Urinary bladder (tissue), 4 donors: ENCODE measurements around the gene DNAH1. TPM values are rescaled to one million over a fixed set of nuclear protein-coding genes. Genes with fewer than 3 reads are reported as not detected.

Experiments
- DNase-seq: peaks from one replicate; pipeline ENCODE4 v3.0.0-alpha.2; 2015; ENCODE audit errors: extremely low spot score
- H3K27ac ChIP-seq: one replicate; pipeline ENCODE4 v1.5.1; 2013; ENCODE audit warnings: low read depth, mild to moderate bottlenecking, moderate library complexity
- H3K36me3 ChIP-seq: one replicate; pipeline ENCODE4 v1.6.1; 2013; ENCODE audit warnings: mild to moderate bottlenecking, moderate library complexity; ENCODE audit not compliant: insufficient read depth
- H3K4me1 ChIP-seq: one replicate; pipeline ENCODE4 v1.6.1; 2013; ENCODE audit warnings: mild to moderate bottlenecking, moderate library complexity; ENCODE audit not compliant: insufficient read depth
- H3K4me3 ChIP-seq: one replicate; pipeline ENCODE4 v1.5.1; 2013; ENCODE audit warnings: low read depth, low read length
- whole genome bisulfite sequencing: extraction: QIAGEN DNeasy Blood & Tissue Kit; methylation state at CpG from one replicate; pipeline ENCODE4 v1.1.7; 2013; 5-methylcytosine and 5-hydroxymethylcytosine counted together
- polyA plus RNA-seq: library from polyadenylated mRNA; stranded (reverse); fragments of 200-250 nt; gene quantifications from one replicate; pipeline ENCODE4 v1.2.3, GENCODE V29; 2013
- total RNA-seq: library from RNA; depleted of rRNA; stranded (reverse); fragments of >200 nt; gene quantifications from one replicate; pipeline ENCODE4 v1.2.3, GENCODE V29; 2014
- donor health status: healthy with polysubstance abuse.
- donor health status: healthy.

The DNAH1 gene
- total and polyA plus RNA-seq, 2 donors = 2.2 to 3.5 TPM

DNA sequence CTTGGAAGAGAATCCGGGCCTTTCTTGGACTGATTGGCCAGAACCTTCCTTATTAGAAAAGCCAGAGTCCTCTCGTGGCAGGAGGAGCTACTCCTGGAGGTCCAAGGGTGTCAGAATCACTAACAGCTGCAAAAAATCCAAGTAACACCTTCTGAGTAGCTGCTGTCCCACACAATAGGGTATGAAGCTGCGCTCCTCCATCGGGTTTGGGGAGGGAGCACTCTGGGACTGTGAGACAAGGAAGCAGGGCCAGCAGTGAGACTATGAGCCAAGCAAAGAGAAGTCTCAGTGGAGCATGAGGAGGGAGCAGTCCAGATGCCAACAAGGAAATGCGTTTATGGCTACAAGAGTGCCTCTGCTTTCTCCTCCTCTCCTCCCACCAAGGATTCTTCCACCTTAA, 107.1 kb downstream of the DNAH1 start:
- Histone ChIP-seq H3K4me1 (no peaks in the 10 kb centered on the region), H3K4me3 (no peak overlapping the region), H3K36me3 (no peaks in the 10 kb centered on the region), H3K27ac (no peak overlapping the region)
- 53% methylated on average over 5 of the region's 5 CpGs for WGBS
- no peak for DNase-seq

DNA sequence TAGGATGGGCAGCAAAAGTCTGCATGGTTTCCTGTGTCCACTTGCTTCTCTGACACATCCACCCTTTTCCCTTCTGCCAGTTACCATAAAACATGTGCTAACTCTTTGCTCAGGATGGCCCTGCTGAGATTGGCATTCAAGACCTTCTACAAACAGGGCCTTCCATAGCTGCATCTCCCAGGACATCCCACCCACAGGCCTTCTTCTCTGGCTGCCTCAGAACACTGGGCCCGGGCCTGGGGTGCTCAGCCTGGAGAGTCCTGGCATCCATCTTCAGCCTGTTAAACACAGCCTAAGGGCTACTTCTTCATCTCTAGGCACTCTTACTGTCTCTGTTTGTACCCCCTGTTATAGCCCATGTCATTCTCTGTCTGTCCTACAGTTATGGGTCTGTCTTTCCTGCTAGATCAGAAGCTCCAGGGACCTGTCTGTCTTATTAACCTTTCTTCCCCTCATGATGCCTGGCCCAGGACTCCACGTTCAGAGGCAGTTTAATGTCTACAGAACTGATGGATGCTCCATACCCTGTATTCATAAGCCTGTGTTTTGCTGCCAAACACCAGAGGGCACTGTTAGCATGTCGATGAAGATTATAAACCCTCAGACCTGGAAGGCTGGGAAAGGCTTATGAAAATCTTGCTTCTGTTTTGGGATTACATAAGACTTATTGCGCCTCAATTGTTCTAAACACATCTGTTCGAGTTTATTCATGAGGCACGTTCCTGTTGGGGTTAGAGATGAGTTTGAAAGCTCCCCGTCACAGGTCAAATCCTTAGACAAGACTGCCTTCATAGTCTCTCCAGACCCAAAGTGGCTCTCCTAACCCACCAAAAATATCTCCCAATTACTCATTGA, 112.3 kb downstream of the DNAH1 start:
- Histone ChIP-seq H3K27ac (no peak overlapping the region), H3K4me1 (no peaks in the 10 kb centered on the region), H3K4me3 (no peak overlapping the region), H3K36me3 (no peaks in the 10 kb centered on the region)
- 12% methylated on average over 7 of the region's 7 CpGs for WGBS
- peak; percentile 45 for DNase-seq

DNA sequence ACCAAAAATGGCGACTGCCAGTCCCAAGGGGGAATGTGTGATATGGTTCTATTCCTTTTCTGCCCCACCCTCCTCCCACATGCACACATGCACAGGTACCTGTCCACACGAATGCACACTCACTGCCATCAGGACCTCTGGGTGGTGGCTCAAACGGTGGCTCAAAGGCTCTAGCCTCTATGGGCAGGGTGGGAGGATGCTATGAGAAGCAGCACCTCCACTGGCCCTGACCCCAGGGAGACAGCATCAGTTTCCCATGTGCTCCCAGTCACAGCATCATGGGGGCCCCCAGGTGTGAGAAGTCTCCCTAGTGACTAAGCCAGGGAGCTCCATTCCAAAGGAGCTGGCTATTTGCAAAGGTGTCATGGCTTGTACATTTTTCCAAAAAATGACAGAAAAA, 112.9 kb downstream of the DNAH1 start:
- H3K27ac ChIP-seq = no peak overlapping the region
- H3K4me1 ChIP-seq = no peaks in the 10 kb centered on the region
- H3K36me3 ChIP-seq = no peaks in the 10 kb centered on the region
- no peak for DNase-seq
- no peak overlapping the region for H3K4me3 ChIP-seq
- WGBS = 49% methylated on average over 3 of the region's 3 CpGs

DNA sequence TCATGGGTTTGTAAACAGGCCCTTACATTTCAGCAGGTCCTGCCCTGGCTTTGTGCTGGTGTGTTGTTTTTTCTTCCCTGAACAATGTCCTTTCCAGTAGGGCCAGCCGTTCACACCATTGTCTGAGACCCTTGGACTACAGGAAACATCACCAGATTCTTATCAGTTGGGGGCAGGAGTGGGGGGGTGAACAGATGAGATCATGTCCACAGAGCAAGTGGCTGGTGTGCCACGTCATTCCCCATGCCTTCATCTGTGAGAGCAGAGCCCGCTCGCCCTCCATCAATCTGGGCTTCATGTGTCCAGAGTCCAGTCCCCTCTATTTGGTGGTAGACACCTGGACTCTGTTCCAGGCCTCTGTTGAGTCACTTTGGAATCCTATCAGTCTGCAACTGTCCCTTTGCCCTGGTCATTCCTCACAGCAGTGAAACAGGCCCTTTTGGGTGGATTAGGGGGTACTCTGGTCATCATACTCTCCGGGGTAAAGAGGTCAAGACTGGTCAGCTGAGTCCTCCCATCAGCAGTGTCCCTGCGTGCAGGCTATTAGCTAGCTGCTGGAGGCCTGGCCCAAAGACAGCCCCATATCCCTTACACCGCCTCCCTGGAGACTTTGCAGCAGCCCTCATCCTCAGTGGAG, 113.8 kb downstream of the DNAH1 start:
- Histone ChIP-seq H3K36me3 (no peaks in the 10 kb centered on the region), H3K27ac (no peak overlapping the region), H3K4me3 (no peak overlapping the region), H3K4me1 (no peaks in the 10 kb centered on the region)
- DNase-seq = no peak
- WGBS = 81% methylated on average over 7 of the region's 7 CpGs

DNA sequence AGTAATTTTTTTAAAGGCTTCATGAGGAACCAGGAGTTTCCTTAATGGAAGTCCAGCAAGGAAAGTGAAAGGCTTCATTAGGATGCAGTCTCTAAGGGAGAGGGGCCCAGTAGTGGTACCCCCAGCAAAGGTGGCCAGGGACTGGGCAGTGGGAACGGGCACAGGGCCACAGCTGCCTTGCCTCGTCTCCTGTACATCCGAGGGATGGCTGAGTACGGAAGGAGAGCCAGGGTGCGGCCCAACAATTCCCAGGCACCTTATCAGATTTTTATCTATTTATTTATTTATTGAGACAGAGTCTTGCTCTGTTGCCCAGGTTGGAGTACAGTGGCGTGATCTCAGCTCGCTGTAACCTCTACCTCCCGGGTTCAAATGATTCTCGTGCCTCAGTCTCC, 114.3 kb downstream of the DNAH1 start:
- DNase-seq = no peak
- H3K27ac ChIP-seq = no peak overlapping the region
- H3K36me3 ChIP-seq = no peaks in the 10 kb centered on the region
- no peaks in the 10 kb centered on the region for H3K4me1 ChIP-seq
- H3K4me3 ChIP-seq = no peak overlapping the region
- 88% methylated on average over 9 of the region's 9 CpGs for WGBS

DNA sequence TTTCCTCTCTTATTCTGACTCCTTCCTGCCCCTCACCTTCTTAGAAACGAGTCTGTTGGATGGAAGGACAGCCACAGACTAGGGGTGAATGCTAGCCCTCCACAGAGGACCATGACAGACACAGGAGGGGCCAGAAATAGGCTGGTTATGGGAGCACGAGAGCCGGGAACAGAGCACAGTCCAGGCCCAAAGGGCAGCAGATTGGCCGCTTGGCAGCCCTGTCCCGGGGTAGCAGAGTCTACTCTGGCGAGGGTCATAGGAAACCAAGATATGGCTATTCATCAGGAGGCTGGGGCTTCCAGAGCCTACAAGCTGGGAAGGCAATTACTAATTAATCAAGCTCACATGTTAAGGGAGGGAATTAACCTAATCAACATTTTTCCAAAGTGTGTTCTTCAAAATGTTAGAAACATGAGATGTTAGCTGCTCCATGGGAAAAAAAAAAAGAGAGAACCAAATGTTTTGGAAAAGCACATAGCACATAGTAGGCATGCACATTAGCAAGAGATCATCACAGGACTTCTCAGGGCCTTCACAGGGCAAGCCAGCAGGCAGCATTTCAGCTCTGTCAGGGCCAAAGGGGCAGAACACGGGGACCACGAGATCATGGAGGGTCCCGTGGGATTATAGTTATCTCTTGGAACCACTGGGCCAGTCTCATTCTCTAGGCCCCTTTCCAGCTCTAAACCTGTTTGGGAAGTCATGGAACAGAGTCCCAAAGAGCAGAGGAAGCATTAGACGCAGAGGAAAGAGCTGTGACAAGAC, 115.5 kb downstream of the DNAH1 start:
- no peak overlapping the region for H3K27ac ChIP-seq
- no peak overlapping the region for H3K4me3 ChIP-seq
- DNase-seq = no peak
- H3K36me3 ChIP-seq = no peaks in the 10 kb centered on the region
- H3K4me1 ChIP-seq = no peaks in the 10 kb centered on the region
- WGBS = 75% methylated on average over 10 of the region's 10 CpGs

DNA sequence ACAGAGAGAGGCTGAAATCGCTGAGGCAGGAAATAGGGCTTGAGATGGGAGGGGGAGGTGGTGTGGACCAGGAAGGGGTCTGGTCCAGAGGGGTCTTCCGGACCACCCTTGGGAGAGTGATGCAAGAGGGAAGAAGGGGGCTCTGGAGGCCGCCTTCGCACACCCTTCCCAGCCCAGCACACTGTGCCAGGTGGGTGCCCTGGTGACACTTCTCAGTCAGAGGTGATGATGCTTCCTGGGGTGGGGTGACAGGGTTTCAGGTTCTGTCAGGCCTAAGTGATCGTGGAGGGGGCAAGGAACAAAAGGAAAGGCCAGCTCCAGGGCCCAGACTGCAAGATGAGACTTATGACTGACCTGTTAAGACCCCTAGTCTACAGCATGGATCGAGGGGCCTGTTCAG, 116.1 kb downstream of the DNAH1 start:
- WGBS = 81% methylated on average over 6 of the region's 6 CpGs
- no peak overlapping the region for H3K27ac ChIP-seq
- no peaks in the 10 kb centered on the region for H3K4me1 ChIP-seq
- DNase-seq = no peak
- H3K4me3 ChIP-seq = no peak overlapping the region
- no peaks in the 10 kb centered on the region for H3K36me3 ChIP-seq

DNA sequence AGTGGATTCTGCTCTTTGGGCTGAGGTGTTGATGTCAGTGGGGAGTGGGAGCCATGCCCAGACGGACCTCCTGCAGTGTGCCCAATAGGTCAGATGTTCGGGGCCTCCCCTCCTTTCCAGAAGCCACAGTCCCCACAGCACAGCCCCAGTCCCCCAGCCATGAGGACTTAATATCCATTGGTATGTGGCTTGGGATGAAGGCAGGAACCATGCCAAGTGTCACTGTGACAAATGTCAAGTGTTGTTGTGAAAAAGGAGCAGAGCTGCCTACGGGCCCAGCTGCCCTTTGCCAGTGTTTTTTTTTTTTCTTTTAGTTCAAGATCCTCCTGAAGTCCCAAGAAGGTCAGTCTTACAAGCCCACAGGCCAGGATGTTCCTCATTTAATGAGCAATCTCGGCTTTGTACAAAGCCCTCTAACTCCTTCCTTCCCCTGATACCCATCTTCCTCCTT, 116.6 kb downstream of the DNAH1 start:
- H3K4me3 ChIP-seq = no peak overlapping the region
- no peak for DNase-seq
- H3K27ac ChIP-seq = no peak overlapping the region
- no peaks in the 10 kb centered on the region for H3K36me3 ChIP-seq
- no peaks in the 10 kb centered on the region for H3K4me1 ChIP-seq
- WGBS = 72% methylated on average over 4 of the region's 4 CpGs

DNA sequence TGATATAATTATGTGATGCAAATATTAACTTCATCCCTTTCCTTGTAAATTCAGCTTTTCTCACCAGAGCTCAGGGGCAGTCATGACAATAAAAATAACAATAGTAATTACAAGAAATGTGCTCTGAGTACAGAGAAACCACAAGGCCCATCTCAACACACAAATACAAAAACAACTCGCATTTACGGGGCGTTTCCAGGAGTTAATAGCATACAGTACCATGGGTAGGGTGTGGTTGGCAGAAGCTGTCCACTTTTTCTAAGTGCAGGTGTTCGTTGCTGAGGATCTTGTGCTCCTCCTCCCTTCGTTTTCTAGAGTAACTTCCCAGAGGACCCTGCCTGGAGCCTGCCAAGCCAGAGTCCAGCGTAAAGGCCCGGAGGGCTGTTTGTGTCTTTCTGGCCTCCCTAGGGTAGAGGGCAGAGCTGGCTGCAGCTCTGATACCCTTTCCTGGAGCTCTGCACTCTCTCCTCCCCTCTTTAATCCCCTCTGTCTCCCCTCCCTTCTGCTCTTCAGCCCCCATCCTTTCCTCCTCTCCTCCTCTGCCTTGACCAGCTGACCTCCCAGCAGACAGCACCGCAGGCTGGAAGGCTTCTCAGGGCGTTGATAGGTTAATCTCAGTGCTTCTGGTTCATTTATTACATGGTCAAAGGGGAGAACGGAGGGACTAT, 117.3 kb downstream of the DNAH1 start:
- H3K27ac ChIP-seq = no peak overlapping the region
- no peaks in the 10 kb centered on the region for H3K36me3 ChIP-seq
- no peaks in the 10 kb centered on the region for H3K4me1 ChIP-seq
- no peak for DNase-seq
- WGBS = 62% methylated on average over 10 of the region's 10 CpGs
- H3K4me3 ChIP-seq = no peak overlapping the region

DNA sequence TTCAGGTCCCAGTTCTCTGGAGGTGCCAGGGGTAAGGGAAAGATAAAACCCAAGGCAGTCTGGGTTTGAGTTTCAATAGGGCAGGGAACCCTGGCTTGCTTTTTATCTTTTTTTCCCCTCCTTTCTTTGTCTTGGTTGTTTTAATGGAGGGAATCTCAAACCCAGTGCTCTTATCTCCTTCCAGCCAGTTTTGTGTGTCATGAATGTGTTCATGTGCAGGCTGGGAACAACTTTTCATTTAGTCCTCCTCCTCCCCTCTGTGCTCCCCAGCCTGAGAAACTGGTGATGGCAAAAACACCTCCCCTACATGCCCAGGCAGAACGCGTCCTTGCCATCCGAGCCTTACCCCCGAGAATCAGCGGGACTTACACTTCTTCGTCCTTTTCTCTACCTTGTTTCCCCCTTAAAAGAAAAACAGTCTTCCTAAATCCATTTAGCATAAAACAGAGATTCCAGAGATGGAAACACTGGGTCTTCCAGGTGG, 117.9 kb downstream of the DNAH1 start:
- Histone ChIP-seq H3K36me3 (no peaks in the 10 kb centered on the region), H3K27ac (no peak overlapping the region), H3K4me1 (no peaks in the 10 kb centered on the region), H3K4me3 (no peak overlapping the region)
- 82% methylated on average over 6 of the region's 6 CpGs for WGBS
- DNase-seq = no peak

DNA sequence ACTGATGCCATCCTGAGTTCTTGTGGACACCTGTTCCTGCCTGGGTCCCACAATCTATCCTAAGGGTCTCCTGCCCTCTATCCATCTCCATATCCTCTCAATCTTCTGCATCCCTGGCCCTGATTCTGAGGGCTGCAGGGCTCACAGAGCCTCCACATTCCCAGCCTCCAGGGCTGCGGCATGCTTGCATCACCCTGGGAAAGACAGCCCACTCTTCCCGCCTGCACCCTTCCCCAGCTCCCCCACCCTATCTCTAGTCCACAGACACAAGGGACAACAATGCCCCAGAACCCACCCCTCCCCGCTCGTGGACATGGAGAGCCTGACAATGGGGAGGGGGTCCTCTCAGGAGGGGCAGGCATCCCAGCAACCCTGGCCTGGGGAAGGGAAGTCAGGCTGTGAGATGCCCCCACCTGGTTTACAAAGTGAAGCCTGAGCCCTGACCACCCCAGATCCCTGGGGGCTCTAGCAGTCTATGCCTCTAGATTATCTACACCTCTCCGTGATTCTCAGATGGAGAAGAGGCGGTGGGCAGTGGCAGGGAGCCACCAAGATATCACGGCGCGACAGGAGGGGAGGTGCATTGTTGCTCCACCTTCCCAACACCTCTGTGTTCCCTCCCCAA, 118.5 kb downstream of the DNAH1 start:
- H3K4me3 ChIP-seq = no peak overlapping the region
- no peak overlapping the region for H3K27ac ChIP-seq
- DNase-seq = no peak
- WGBS = 90% methylated on average over 9 of the region's 9 CpGs
- H3K36me3 ChIP-seq = no peaks in the 10 kb centered on the region
- no peaks in the 10 kb centered on the region for H3K4me1 ChIP-seq

DNA sequence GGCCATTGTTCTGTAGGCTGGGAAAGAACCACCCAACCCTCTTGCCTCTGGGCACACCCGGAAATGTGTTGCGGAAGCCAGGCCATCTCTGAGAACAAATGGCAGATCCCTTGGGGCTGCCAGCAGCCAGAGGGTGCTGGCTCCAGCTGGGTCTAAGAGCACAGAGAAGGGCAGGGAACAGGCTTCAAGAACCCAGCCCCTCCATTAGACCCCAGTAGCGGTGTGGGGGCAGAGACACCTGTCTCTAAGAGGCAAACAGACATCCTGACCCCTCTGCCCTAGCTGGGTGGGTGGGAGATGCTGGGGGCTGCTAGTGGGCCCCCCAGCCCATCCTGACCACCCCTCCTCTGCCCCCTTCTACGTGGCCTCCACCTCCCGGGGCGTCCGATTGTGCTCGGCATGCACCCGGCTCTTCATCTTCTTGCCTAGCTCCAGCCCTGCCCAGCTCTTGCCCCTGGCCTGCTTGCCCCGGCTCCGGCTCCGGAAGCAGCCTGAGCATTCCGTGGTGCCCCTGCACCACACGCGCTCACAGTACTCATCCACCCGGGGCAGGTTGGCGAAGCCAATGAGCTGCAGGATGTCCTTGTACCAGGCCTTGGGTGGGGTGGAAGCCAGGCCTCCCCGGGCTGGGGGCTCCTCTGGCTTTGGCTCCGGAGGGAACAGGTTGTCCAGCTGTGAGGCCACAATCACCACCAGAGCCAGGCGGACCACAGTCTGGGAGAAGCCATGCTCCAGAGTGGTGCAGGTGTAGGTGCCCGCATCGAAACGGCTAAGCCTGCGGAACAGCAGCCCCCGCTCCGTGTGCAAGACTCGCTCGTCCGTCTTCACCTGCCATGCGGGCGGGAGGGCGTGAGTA, 119.4 kb downstream of the DNAH1 start:
- Histone ChIP-seq H3K4me1 (no peaks in the 10 kb centered on the region), H3K4me3 (no peak overlapping the region), H3K36me3 (no peaks in the 10 kb centered on the region), H3K27ac (no peak overlapping the region)
- DNase-seq = no peak
- 94% methylated on average over 32 of the region's 32 CpGs for WGBS
